Mammary epithelial cell (primary cell): ENCODE measurements around the gene PRR16.

ENCODE experiments used
- EZH2 ChIP-seq: IDR thresholded peaks from 2 replicates; pipeline ENCODE4 v1.6.1; 2012; ENCODE audit warnings: low read length, inconsistent platforms, borderline replicate concordance
- TF ChIP-seq, protein P1 (sequence below), 2 donors: IDR thresholded peaks in 1 of 2; conservative IDR thresholded peaks in 1 of 2; 2 replicates each; pipeline ENCODE4 v1.5.1; 2011 to 2012; ENCODE audit warnings: inconsistent platforms in 2 of 2, low read length in 2 of 2, mild to moderate bottlenecking in 2 of 2, control low read depth in 1 of 2, low read depth in 1 of 2; ENCODE audit not compliant: insufficient read depth in 1 of 2; ENCODE audit errors: extremely low read depth in 1 of 2

DNA sequence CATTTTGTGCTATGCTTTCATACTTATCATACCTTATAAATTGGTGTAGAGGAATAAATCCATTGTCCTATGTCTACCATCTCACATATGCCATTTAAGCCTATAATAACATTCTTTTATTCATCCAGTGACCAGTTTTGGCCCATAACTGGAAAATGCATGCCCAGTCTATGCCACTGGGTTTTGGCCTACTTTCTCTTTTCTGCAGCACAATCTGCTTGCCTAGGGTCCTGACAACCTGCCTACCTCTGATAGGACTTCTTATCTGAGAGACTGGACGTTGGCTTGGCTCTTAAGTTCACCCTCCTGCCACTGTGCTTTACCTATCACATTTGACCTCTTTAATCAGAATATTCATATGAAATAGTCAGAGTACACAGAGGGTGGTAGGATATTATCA is 103.0 kb downstream of the PRR16 start:
- TF ChIP-seq, protein P1, sequence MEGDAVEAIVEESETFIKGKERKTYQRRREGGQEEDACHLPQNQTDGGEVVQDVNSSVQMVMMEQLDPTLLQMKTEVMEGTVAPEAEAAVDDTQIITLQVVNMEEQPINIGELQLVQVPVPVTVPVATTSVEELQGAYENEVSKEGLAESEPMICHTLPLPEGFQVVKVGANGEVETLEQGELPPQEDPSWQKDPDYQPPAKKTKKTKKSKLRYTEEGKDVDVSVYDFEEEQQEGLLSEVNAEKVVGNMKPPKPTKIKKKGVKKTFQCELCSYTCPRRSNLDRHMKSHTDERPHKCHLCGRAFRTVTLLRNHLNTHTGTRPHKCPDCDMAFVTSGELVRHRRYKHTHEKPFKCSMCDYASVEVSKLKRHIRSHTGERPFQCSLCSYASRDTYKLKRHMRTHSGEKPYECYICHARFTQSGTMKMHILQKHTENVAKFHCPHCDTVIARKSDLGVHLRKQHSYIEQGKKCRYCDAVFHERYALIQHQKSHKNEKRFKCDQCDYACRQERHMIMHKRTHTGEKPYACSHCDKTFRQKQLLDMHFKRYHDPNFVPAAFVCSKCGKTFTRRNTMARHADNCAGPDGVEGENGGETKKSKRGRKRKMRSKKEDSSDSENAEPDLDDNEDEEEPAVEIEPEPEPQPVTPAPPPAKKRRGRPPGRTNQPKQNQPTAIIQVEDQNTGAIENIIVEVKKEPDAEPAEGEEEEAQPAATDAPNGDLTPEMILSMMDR (conservative IDR thresholded peaks at IDR 0.05 in 1 of 2, IDR thresholded peaks at IDR 0.05 in 1 of 2; ENCODE audit: extremely low read depth in 1 of 2, insufficient read depth in 1 of 2, low read depth in 1 of 2, low read length in 2 of 2): no peak
- no peak for TF ChIP-seq EZH2
